GM18858 (cell line): ENCODE results near the gene HOXC11.

Experiments used
- ATAC-seq: cut with Tn5 transposase; IDR thresholded peaks from one replicate; pipeline ENCODE4 v1.9.1; 2021; ENCODE audit not compliant: unreplicated experiment

The HOXC11 gene

GRCh38 chr12:53956251-53956887, 16.6 kb upstream of the HOXC11 start:
- ATAC-seq: no peak

GRCh38 chr12:53956914-53957536, 15.9 kb upstream of the HOXC11 start:
- ATAC-seq: no peak

- no peak for ATAC-seq
Observed at GRCh38 chr12:53958128-53958527, 14.8 kb upstream of the HOXC11 start.

- ATAC-seq: no peak
Observed at GRCh38 chr12:53959314-53959713, 13.6 kb upstream of the HOXC11 start.

- no peak for ATAC-seq
Observed at GRCh38 chr12:53960187-53961024, 12.5 kb upstream of the HOXC11 start.

GRCh38 chr12:53961025-53961761, 11.7 kb upstream of the HOXC11 start:
- ATAC-seq: no peak

GRCh38 chr12:53963005-53963404, 9.9 kb upstream of the HOXC11 start:
- no peak for ATAC-seq

- ATAC-seq: no peak
Observed at GRCh38 chr12:53963434-53964314, 9.3 kb upstream of the HOXC11 start.

- no peak for ATAC-seq
Observed at GRCh38 chr12:53964315-53964713, 8.6 kb upstream of the HOXC11 start.

- ATAC-seq: no peak
Observed at GRCh38 chr12:53965281-53966084, 7.4 kb upstream of the HOXC11 start.

- ATAC-seq: no peak
Observed at GRCh38 chr12:53966085-53966384, 6.9 kb upstream of the HOXC11 start.

- no peak for ATAC-seq
Observed at GRCh38 chr12:53966385-53967133, 6.4 kb upstream of the HOXC11 start.

- no peak for ATAC-seq
Observed at GRCh38 chr12:53967421-53967925, 5.5 kb upstream of the HOXC11 start.

GRCh38 chr12:53968214-53969127, 4.5 kb upstream of the HOXC11 start:
- ATAC-seq: no peak

- no peak for ATAC-seq
Observed at GRCh38 chr12:53969588-53970259, 3.2 kb upstream of the HOXC11 start.

- no peak for ATAC-seq
Observed at GRCh38 chr12:53970451-53970850, 2.5 kb upstream of the HOXC11 start.

- ATAC-seq: no peak
Observed at GRCh38 chr12:53971129-53971528, 1.8 kb upstream of the HOXC11 start.
